Psoas muscle (tissue), 8 donors: Measurements from ENCODE around the gene MYADM. TPM values are rescaled to one million over a fixed set of nuclear protein-coding genes. Genes with fewer than 3 reads are reported as not detected.

Experiments
- ATAC-seq, 4 donors: fragments of 200-7000 bp; cut with Tn5 transposase; one replicate each; pipeline ENCODE4 v1.9.1; 2020; ENCODE audit warnings: moderate library complexity in 3 of 4, mild to moderate bottlenecking in 2 of 4
- DNase-seq, 2 donors: peaks; one replicate each; pipeline ENCODE4 v3.0.0-alpha.2; 2020
- H3K27ac ChIP-seq: fragments of 200-600 bp; one replicate; pipeline ENCODE4 v1.8.0; 2022
- H3K27me3 ChIP-seq, 3 donors: fragments of 200-600 bp in 1 of 3; one replicate each; pipeline versions ENCODE4 v1.6.1 to v1.8.0; 2013 to 2022; ENCODE audit warnings: low read length in 2 of 3, mild to moderate bottlenecking in 2 of 3, moderate library complexity in 1 of 3; ENCODE audit not compliant: insufficient read depth in 3 of 3
- H3K36me3 ChIP-seq, 2 donors: fragments of 200-600 bp in 1 of 2; one replicate each; pipeline versions ENCODE4 v1.6.1 to v1.8.0; 2013 to 2022; ENCODE audit warnings: low read depth in 1 of 2, mild to moderate bottlenecking in 1 of 2, moderate library complexity in 1 of 2; ENCODE audit not compliant: insufficient read depth in 1 of 2
- H3K4me1 ChIP-seq: fragments of 200-600 bp; one replicate; pipeline ENCODE4 v1.8.0; 2022
- H3K4me3 ChIP-seq: fragments of 200-600 bp; one replicate; pipeline ENCODE4 v1.8.0; 2022; ENCODE audit warnings: mild to moderate bottlenecking
- H3K9me3 ChIP-seq: fragments of 200-600 bp; one replicate; pipeline ENCODE4 v1.8.0; 2022
- CTCF ChIP-seq: fragments of 200-600 bp; IDR thresholded peaks from one replicate; pipeline ENCODE4 v1.8.0; 2022; ENCODE audit warnings: antibody characterized with exemption
- WGBS, 3 donors: extraction: QIAGEN DNeasy Blood & Tissue Kit; methylation state at CpG; one replicate each; pipeline versions ENCODE4 v1.1.6 to v1.1.7; 2013; 5-methylcytosine and 5-hydroxymethylcytosine counted together
- intact Hi-C, 2 donors: fragments of 100-400 bp; cut with DNase I; formaldehyde crosslinking; loops; one replicate each; pipeline versions ENCODE4 v1.11.0 to v1.14.2; 2022
- polyA plus RNA-seq, 3 donors: library from polyadenylated mRNA; stranded (reverse); fragments of 200-250 nt; gene quantifications; one replicate each; pipeline ENCODE4 v1.2.3, GENCODE V29; 2013
- total RNA-seq, 4 donors: library from RNA; stranded (reverse); fragmentation: NEBNext Ultra II Directional in 2 of 4; extraction: Animal tissue kit (Norgen Biotek cat#: 25700) in 2 of 4; gene quantifications; one replicate each; pipeline versions ENCODE4 v1.2.1 to v1.2.4, GENCODE V29; 2021 to 2023
- donor health status: healthy with polysubstance abuse.
- donor health status: DM: no; HTN: no; CAD: no; lungs with moderate emphysema.
- donor health status: Bipolar disorder and iron deficiency.
- donor health status: healthy.
- donor health status: DM: yes; HTN: yes; CAD: no.
- donor health status: DM: no; HTN: no; CAD: no.
- donor health status: DM: no; HTN: no; CAD: no.
- donor health status: DM: yes; HTN: yes; CAD: no.

The MYADM gene
- total and polyA plus RNA-seq, 7 donors, result 5.5 to 23.3 (median 17.2) TPM

DNA sequence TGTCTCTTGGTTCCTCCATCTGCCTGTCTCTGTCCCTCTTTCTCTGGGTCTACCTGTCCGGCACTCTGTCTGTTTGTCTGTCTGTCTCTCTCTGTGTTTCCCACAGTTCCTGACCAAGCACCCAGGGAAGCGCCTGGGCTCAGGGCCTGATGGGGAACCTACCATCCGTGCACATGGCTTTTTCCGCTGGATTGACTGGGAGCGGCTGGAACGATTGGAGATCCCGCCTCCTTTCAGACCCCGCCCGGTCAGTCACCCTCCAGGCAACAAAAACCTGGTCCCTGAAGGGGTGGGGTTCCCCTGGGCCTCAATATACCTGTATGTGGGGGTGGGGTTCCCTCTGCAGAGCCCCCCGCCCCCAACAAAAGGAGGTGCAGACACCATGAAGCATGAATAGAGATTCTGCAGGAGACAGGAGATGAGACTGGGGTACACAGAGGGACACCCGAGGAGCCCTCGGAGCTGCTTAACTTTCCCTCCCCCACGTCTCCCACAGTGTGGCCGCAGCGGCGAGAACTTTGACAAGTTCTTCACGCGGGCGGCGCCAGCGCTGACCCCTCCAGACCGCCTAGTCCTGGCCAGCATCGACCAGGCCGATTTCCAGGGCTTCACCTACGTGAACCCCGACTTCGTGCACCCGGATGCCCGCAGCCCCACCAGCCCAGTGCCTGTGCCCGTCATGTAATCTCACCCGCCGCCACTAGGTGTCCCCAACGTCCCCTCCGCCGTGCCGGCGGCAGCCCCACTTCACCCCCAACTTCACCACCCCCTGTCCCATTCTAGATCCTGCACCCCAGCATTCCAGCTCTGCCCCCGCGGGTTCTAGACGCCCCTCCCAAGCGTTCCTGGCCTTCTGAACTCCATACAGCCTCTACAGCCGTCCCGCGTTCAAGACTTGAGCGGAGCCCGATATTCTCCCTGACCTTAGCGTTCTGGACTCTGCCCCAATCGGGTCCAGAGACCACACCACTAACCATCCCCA lies 38.8 kb downstream of the MYADM start:
- Histone ChIP-seq H3K4me1 (peaks cover 8% of the 10 kb centered on the region), H3K27ac (no peak overlapping the region), H3K36me3 (no peaks in the 10 kb centered on the region), H3K9me3 (no peaks in the 10 kb centered on the region), H3K27me3 (peaks cover 0 to 58% (median 35%) of the 10 kb centered on the region in 3 donors), H3K4me3 (peak overlapping the region; percentile 4)
- peak; percentile 53 to 81 (median 59) for ATAC-seq
- DNase-seq, result peak; percentile 45 to 72
- 10 to 12% (median 12%) methylated on average over 47 to 48 of the region's 48 CpGs for WGBS, 3 donors
- TF ChIP-seq CTCF, result peak; percentile 84
- intact Hi-C loops, result loop anchor here (2.0 kb wide), 1 partner anchor 118 kb away; no protein-coding TSS in a partner anchor

DNA sequence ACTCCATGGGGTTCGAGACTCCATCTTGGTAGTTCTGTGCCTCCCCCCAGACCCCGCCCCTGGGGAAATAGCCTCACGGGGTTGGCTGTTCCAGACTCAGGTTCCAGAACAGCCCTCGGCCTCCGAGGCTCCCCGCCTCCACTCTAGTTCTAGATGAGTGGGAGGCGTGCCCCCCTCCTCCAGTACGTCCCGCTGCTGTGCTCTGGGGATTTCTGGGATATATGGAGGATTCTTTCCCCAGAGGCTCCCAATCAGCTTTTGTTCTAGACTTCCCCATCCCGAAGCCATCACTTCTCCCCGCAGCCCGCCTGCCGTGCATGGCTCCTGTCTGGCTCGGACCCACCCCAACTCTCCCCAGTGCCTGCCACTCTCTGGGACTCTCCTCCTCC lies 39.5 kb downstream of the MYADM start:
- Histone ChIP-seq H3K36me3 (no peaks in the 10 kb centered on the region), H3K4me1 (peaks cover 8% of the 10 kb centered on the region), H3K4me3 (peak overlapping the region; percentile 4), H3K9me3 (no peaks in the 10 kb centered on the region), H3K27ac (no peak overlapping the region), H3K27me3 (peaks cover 0 to 64% (median 36%) of the 10 kb centered on the region in 3 donors)
- ATAC-seq (peak in 1 of 4 donors; percentile 29), DNase-seq (peak in 1 of 2 donors; percentile 43)
- no peak for TF ChIP-seq CTCF
- intact Hi-C loops, result loop anchor here (2.0 kb wide), 1 partner anchor 118 kb away; no protein-coding TSS in a partner anchor
- WGBS, 3 donors, result 21 to 30% (median 28%) methylated on average over 14 of the region's 14 CpGs

GRCh38 chr19:53907690-53908089 lies 40.0 kb downstream of the MYADM start:
- H3K36me3 ChIP-seq, result no peaks in the 10 kb centered on the region
- H3K4me3 ChIP-seq, result no peak overlapping the region
- 12 to 18% (median 12%) methylated on average over 17 of the region's 17 CpGs for WGBS, 3 donors
- H3K9me3 ChIP-seq, result no peaks in the 10 kb centered on the region
- H3K27ac ChIP-seq, result no peak overlapping the region
- no peak for TF ChIP-seq CTCF
- peaks cover 0 to 69% (median 39%) of the 10 kb centered on the region in 3 donors for H3K27me3 ChIP-seq
- peak in 1 of 4 donors; percentile 15 for ATAC-seq
- peak in 1 of 2 donors; percentile 45 for DNase-seq
- intact Hi-C loops, result loop anchor here (2.0 kb wide), 1 partner anchor 117 kb away; no protein-coding TSS in a partner anchor
- H3K4me1 ChIP-seq, result peaks cover 8% of the 10 kb centered on the region

DNA sequence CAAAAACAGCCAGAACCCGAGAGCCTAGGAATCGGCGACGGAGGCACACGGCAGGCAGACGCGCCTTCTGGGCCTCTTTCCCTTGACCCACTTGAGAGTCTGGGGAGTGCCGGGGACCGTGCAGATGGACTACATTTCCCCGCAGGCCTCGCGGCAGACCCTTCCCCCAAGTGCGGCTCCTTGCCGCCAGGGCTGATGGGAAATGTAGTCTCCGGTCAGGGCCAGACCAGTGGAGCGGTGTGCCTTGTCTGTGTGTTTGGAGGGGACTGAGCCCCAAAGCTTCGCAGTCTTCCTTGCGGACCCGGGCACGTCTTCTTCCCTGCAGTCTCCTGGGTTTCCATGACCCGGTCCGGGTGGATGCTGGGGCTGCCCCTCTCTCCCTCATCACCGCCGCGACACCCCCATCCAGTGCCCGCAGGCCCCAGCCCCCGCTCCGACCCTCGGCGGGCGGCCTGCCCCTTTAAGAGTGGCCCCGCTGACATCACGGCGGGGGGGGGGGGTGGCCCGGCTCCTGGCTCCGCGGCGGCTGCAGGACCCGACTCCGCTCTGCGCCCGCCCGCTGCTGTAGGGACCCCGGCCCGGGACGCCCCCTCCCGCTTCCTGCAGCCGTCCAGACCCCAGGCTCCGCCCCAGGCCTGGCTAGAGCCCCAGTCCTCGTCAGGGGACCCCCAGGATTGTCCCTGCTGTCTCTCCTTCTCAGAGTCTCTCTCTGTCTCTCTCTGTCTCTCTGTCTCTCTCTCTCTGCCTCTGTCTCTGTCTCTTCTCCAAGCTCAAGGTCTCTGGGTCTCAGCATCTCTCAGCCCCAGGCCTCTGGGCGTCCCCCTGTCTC lies 40.6 kb downstream of the MYADM start:
- H3K27me3 ChIP-seq, result peaks cover 0 to 76% (median 38%) of the 10 kb centered on the region in 3 donors
- no peaks in the 10 kb centered on the region for H3K9me3 ChIP-seq
- H3K4me1 ChIP-seq, result peaks cover 8% of the 10 kb centered on the region
- WGBS, 3 donors, result 0 to 3% (median 2%) methylated on average over 39 to 51 of the region's 51 CpGs
- no peak for TF ChIP-seq CTCF
- H3K4me3 ChIP-seq, result peak overlapping the region; percentile 33
- H3K27ac ChIP-seq, result no peak overlapping the region
- peak; percentile 40 to 59 for DNase-seq
- peak; percentile 48 to 91 (median 78) for ATAC-seq
- intact Hi-C loops, result no loop called here
- no peaks in the 10 kb centered on the region for H3K36me3 ChIP-seq
